Measurements from ENCODE around the gene NIT1.

GRCh38 chr1:161158316-161159010 lies 40.6 kb downstream of the NIT1 start:
- no peak for TF ChIP-seq CTCF (IDR thresholded peaks at IDR 0.05; ENCODE audit: control extremely low read depth in 1 of 3, insufficient read depth in 1 of 3, low read depth in 1 of 3, low read length in 3 of 3)
- no peak for TF ChIP-seq JUND (IDR thresholded peaks at IDR 0.05; ENCODE audit: low read length)
- no peak for TF ChIP-seq YY1 (IDR thresholded peaks at IDR 0.05; ENCODE audit: low read depth, low read length)
- no peak for TF ChIP-seq ASH2L (IDR thresholded peaks at IDR 0.05; ENCODE audit: low read length)
- no peak for TF ChIP-seq SP1 (IDR thresholded peaks at IDR 0.05; ENCODE audit: low read depth, low read length)
- no peak for TF ChIP-seq EGR1 (IDR thresholded peaks at IDR 0.05; ENCODE audit: borderline replicate concordance, low read depth, low read length)
- TF ChIP-seq ZNF274 (IDR thresholded peaks at IDR 0.05; ENCODE audit: borderline replicate concordance, extremely low read depth, low read length): no peak
- no peak for TF ChIP-seq CBX5 (IDR thresholded peaks at IDR 0.05; ENCODE audit: low read depth, low read length)
- TF ChIP-seq EZH2 (IDR thresholded peaks at IDR 0.05; ENCODE audit: low read depth, low read length, severe bottlenecking): no peak
- TF ChIP-seq TEAD4 (IDR thresholded peaks at IDR 0.05; ENCODE audit: low read depth, low read length): no peak
- no peak for TF ChIP-seq POLR2AphosphoS5 (IDR thresholded peaks at IDR 0.05; ENCODE audit: low read depth, low read length)

Data from H1 (cell line).